ENCODE measurements around the gene UBE2G2. TPM values are rescaled to one million over a fixed set of nuclear protein-coding genes. Genes with fewer than 3 reads are reported as not detected.

The UBE2G2 gene
- total RNA-seq, 1 donor from 2014 or later, result 67.4 TPM

DNA sequence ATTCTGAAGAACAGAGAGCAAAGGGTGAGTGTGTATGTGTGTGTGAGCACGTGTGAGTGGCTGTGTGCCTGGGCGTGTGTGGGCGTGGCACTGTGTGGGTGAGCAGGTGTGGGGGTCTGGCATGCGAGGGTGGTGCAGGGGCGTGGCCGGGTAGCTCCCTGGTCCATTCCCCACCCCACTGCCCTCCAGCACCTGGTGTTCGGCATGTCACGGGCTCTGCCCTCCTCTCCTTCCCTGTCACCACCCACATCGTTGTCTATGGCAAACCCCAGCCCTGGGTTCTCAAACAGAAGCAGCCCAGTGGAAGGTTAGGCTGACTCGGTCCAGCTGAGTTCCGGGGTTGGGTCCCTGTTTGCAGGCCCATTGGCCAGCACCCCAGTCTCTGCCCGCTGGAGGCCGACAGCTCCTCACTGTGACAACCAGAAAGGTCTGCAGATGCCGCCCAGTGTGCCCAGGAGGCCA, 39.8 kb downstream of the UBE2G2 start:
- no peak for DNase-seq (ENCODE audit: low read depth)
- no peaks in the 10 kb centered on the region for H3K36me3 ChIP-seq (ENCODE audit: control insufficient read depth, insufficient read depth, low read length)
- FAIRE-seq, result no peak
- no peaks in the 10 kb centered on the region for H3K27me3 ChIP-seq (ENCODE audit: control insufficient read depth, insufficient read depth, low read length)
- no peak overlapping the region for H3K4me3 ChIP-seq (ENCODE audit: low read depth, low read length)
- TF ChIP-seq, protein P1, sequence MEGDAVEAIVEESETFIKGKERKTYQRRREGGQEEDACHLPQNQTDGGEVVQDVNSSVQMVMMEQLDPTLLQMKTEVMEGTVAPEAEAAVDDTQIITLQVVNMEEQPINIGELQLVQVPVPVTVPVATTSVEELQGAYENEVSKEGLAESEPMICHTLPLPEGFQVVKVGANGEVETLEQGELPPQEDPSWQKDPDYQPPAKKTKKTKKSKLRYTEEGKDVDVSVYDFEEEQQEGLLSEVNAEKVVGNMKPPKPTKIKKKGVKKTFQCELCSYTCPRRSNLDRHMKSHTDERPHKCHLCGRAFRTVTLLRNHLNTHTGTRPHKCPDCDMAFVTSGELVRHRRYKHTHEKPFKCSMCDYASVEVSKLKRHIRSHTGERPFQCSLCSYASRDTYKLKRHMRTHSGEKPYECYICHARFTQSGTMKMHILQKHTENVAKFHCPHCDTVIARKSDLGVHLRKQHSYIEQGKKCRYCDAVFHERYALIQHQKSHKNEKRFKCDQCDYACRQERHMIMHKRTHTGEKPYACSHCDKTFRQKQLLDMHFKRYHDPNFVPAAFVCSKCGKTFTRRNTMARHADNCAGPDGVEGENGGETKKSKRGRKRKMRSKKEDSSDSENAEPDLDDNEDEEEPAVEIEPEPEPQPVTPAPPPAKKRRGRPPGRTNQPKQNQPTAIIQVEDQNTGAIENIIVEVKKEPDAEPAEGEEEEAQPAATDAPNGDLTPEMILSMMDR (IDR thresholded peaks at IDR 0.05; ENCODE audit: insufficient read depth, low read length, severe bottlenecking), result no peak

DNA sequence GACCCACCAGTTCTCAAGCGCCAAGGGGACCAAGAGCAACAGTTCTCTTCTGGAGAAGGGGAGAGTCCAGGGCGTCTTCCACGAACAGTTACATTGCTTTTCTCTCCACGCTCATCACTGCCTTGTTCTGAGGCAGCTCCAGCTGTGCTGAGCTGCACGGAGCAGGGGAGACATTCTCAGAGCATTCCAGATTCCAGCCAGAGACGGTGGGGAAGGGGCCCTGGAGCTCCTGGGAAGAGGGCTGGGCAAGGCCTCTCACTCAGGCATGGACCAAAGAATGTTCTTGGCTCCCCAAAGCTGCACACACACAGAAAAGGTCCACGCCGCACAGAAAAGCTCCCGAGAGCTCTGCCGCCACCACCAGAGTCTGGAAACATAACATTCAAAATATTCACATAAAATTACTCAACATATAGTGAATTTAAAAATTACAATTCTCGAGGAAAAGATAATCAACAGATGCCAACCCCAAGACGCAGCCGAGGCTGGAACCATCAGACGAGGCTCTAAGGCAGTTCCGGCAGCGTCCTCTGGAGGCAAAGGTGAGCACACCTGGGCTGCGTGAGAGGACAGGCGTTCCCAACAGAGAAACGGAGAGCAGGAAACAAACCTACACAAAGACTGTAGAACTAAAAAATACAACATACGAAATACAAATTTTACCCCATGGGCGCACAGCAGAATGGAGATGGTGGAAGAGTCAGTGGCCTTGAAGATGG, 40.5 kb downstream of the UBE2G2 start:
- TF ChIP-seq, protein P1 (IDR thresholded peaks at IDR 0.05; ENCODE audit: insufficient read depth, low read length, severe bottlenecking), result peak; percentile 61
- FAIRE-seq (no peak), DNase-seq (ENCODE audit: low read depth) (peak; percentile 31)
- Histone ChIP-seq H3K36me3 (ENCODE audit: control insufficient read depth, insufficient read depth, low read length) (no peaks in the 10 kb centered on the region), H3K27me3 (ENCODE audit: control insufficient read depth, insufficient read depth, low read length) (no peaks in the 10 kb centered on the region), H3K4me3 (ENCODE audit: low read depth, low read length) (no peak overlapping the region)

DNA sequence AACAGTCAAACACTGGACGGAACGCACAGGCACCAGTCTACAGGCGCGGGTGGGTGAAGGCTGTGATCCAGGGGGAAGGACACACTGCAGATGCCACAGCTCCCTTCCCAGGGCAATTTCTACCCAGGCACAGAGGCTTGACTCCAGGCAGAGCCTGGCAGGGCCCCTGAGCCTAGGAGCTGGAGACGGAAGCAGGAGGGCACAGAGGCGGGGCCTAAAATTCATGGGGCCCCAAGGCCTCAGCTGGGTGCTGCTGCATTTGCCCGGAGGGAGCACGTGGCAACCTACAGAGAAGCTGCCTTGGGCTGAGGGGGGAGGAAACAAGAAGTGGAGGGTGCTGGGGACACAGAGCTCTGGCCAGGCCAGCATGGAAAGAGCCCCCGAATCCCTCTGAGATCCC, 41.2 kb downstream of the UBE2G2 start:
- Histone ChIP-seq H3K36me3 (ENCODE audit: control insufficient read depth, insufficient read depth, low read length) (no peaks in the 10 kb centered on the region), H3K4me3 (ENCODE audit: low read depth, low read length) (no peak overlapping the region), H3K27me3 (ENCODE audit: control insufficient read depth, insufficient read depth, low read length) (no peaks in the 10 kb centered on the region)
- DNase-seq (ENCODE audit: low read depth) (no peak), FAIRE-seq (no peak)
- TF ChIP-seq, protein P1 (IDR thresholded peaks at IDR 0.05; ENCODE audit: insufficient read depth, low read length, severe bottlenecking), result no peak

DNA sequence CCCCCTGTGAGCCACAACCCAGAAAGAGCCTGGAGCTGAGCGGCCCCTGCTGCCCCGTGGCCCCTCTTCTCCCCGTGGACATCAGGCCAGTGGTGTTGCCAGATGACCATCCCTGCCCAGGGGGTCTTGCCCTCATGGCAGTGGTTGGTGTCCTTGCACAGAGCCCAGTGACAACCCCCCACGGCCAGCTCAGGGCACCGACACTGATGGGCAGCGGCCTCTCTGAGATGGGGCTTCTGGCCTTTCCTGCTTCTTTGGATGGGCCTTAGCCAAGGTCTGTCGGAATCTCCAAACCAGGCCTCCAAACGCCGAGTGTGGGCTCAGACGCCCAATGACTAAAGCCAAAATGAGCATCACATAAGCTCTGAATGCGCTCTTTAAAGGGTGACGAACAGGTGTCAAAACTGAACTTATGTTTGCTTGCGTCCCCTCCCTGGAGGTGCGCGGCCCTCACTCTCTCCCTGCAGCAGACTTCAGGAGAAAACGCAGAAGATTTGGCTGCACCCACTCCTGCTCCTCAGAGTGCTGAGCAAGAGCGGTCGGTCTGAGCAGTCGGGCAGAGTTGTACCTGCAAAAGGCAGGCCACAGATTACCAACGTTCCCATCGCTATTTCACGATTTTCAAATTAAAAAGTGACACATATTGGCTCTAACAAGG, 41.9 kb downstream of the UBE2G2 start:
- Histone ChIP-seq H3K27me3 (ENCODE audit: control insufficient read depth, insufficient read depth, low read length) (no peaks in the 10 kb centered on the region), H3K4me3 (ENCODE audit: low read depth, low read length) (no peak overlapping the region), H3K36me3 (ENCODE audit: control insufficient read depth, insufficient read depth, low read length) (no peaks in the 10 kb centered on the region)
- TF ChIP-seq, protein P1 (IDR thresholded peaks at IDR 0.05; ENCODE audit: insufficient read depth, low read length, severe bottlenecking), result no peak
- FAIRE-seq, result no peak
- no peak for DNase-seq (ENCODE audit: low read depth)

DNA sequence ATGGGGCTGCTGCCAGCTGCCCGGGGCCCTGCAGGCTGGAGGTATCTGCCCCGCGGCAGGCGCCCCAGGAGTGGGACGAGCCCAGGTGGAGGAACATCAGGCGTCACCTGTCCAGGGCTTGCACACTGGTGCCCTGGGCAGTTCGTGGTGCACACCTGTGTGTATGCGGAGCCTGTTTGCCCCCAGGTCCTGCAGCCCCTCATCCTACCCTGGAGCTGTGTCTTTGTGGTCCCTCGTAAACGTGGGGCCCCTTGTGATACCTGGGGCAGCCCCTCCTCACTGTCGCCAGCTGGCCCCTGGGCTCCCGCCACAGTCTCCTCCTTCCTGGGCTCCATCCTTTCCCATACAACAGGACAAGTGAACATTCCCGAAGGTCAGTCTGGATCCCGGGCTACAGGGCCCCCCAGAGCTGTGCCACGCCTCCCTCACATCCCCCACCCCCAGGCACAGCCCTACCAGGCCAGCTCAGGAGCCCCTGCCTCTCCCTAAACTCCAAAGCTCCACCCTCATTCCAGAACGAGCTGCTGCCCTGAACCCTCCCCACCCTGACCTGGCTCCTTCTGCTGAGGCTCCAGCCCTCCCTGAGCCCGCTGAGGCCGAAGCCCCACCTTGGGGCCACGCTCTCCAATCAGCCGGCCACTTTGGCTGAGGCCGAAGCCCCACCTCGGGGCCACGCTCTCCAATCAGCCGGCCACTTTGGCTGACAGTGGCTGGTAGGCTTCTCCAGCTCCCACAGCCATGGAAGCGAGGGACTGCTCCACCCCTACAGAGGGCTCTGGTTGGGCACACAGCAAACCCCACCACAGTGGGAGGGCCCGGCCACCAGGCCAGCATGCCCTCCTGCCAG, 42.6 kb downstream of the UBE2G2 start:
- no peak overlapping the region for H3K4me3 ChIP-seq (ENCODE audit: low read depth, low read length)
- FAIRE-seq (no peak), DNase-seq (ENCODE audit: low read depth) (no peak)
- TF ChIP-seq, protein P1 (IDR thresholded peaks at IDR 0.05; ENCODE audit: insufficient read depth, low read length, severe bottlenecking), result no peak
- H3K36me3 ChIP-seq (ENCODE audit: control insufficient read depth, insufficient read depth, low read length), result no peaks in the 10 kb centered on the region
- no peaks in the 10 kb centered on the region for H3K27me3 ChIP-seq (ENCODE audit: control insufficient read depth, insufficient read depth, low read length)

Measured in bronchial epithelial cell (primary cell).